Middle frontal gyrus (tissue), 1 donor: ENCODE data around the gene CRHBP.
"Not testable (repeated sequence)": the region's sequence is repeated elsewhere in the genome, so short reads cannot be mapped to it uniquely, and the experiment has no call there.

Experiments
- DNase-seq: peaks from one replicate; pipeline ENCODE4 v3.0.0-alpha.2; 2015; ENCODE audit warnings: low spot score; ENCODE audit errors: extremely low spot score

CRHBP gene

DNA sequence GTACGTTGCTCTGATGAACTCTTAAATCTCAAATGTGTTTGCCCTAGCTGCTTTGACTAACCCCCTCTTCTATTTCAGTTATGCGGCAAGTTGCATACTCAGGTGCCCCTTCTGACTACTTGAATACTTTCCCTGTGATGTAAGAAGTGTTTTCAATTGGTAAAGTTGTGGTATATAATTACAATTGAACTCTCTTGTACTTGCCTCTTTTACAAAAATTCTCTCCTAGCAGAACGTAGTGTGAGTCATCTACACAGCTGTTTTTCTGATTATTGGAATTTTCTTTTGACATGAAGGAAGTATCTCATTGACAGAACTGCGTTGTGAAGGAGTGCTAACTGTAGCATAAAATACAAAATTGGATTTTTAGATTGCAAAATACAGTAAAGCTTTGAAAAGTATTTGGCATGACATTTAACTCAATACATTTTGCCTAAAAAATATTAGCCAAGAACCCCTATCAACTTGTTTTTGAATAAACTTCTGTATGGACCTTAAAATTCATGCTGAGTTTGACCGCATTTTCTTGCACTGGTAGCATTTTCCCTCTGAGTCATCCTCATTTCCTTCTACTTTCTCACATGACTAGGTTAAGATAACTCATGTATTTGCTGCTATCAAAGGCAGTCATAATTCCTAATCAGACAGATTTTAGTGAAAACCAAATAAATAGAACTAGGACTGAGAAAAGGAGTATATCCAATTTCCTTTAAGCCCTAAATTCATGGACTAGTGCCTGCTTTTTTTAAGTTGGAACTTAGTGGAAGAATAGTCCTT is 6.3 kb downstream of the CRHBP start:
- no peak for DNase-seq

DNA sequence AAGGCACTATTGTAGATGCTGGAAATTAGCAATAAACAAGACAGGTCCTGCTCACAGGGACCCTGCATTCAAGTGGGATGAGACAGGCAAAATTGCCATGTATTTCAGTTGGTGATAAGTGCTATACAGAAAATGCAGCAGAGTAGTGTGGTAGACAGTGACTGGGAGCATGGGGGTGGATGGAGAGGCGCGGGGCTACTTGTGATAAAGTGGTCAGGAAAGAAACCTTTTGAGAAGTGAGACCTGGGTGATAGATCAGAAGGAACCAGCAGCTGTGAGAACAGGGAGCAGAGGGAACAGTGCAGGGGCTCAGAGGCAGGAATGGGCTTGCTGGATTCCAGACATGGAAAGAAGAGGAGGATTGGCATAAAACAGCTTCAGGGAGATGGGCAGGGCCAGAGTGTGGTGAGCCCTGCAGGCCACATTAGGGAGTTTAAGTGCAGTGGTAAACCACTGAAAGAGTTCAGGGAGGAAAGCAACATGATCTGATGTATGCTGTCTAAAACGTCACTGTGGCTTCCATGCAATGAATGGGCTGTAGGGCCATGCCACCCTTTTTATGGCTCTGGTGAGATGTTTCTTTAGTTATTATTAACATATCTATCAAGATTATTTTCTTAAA is 7.3 kb downstream of the CRHBP start:
- DNase-seq: no peak

DNA sequence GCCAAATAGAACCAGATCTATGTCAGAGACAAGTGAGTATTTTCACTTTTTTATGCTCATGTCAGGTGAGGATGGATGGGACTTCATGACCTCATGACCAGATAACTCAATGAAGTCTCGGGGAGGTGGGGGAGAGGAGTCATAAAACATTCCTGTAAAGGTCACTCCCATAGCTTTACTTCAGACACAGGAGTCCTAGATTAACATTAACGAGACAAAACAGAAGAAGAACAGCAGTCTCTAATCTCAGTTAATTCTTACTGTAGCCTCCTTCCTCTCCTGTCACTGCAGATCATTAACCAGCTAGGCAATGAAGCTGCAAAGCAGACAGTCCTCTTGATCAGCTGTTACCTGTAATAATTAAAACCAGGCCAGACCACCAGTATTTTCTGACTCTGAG is 11.2 kb downstream of the CRHBP start:
- no peak for DNase-seq

DNA sequence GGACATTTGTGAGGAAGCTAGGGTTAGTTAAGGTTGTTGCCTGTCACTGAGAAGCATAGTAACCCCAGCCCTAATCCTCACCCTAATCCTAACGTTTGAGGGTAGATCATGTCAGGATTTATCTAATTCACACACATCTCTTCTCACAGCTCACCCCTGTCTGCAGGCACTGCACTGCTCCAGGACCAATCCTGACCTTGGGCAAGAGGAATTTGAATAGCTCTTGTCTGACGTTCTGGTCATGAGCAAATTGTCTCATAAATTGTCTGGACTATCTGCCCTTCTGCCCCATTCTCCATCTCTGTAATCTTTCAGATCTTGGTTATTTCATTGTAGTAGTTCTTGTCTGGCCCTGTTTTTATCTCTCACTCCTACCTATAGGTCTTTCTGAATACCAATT is 18.7 kb downstream of the CRHBP start:
- DNase-seq: no peak

DNA sequence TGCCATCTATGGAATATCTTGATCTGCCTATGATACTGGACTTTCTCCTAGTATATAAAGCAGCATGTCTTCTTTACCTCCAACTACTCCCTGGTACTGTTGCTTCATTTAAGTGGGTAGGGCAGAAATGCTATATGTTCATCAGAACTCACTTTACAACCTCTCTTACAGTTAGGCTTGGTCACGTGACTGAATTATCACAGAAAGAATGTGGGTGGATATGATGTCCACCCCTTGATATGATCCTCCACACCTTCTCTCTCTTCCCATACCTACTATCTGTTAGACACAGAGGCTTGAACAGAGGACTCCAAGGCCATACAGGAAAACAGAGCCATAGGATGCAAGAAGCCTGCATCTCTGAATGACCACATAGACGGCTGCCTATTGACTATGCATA is 19.8 kb downstream of the CRHBP start:
- no peak for DNase-seq

DNA sequence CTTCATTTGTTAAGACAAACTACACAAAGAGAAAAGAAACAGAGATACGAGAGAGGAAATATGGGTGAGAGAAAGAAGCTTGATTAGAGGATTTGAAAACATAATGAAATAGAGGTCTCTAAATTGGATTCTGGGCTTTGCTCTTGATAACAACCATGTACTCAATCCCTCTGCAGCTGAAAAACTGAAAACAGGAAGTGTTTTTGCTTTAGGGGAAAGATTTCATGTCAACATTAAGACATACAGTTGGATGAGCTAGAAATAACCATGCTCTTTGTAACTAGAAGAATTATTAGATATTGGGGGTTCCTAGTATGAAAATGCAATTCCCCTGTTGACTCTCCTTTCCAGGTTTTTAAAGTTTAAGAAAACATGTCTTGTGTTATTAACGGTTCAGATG is 21.9 kb downstream of the CRHBP start:
- no peak for DNase-seq

DNA sequence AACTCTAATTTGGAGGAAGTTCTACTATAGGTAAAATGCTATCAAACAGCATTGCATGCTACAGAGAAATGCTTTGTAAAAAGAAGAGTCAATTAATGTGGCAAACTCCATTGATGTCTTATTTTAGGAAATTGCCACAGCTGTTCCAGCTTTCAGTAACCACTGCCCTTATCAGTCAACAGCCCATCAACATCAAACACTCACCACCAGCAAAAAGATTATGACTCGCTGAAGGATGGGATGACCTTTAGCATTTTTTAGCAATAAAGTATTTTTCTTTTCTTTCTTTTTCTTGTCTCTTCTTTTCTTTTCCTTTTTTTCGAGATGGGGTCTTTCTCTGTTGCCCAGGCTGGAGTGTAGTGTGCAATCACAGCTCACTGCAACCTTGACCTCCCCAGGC is 26.0 kb downstream of the CRHBP start:
- DNase-seq: no peak

DNA sequence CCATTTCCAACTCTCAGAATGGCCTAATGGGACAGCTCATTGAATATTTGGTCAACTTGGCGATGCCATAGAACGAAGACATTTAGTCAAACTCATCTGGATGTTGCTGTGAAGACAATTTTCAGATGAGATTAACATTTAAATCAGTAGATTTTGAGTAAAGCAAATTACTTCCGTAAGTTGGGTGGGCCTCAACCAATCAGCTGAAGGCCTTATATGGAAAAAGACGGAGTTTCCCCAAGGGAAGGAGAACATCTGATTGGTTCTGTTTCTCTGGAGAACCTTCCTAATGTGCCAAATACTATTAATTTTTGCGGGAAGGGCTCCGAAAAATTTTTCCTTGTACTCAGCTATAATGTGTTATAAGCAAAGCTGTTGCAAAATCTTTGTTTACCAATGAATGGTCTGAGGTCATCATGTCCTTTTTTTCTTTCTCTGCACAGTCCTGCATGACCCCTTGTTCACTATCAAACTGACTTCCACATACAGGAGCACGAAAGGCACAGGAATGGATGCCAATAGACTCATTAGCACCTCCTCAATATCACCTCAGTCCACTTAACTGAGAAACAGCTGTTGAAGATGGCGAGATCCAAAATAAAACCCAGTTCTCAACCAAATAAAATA is 27.8 kb downstream of the CRHBP start:
- DNase-seq: no peak

DNA sequence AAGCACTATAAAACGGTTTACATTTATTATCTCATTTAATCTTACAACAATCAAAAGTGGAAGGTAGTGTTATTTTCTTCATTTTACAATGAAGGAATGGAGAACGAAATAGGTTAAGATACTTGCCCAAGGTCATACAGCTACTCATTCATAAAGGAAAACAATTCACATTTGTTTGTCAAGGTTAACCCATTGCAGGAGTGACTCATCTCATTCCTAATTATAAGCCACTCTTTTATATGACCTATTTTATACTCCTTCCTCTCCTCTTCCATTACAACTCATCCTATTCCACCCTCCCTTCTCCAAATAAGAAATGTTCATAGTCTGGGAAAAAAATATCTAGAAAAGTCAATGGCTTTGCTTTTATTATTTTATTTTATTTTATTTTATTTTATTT is 29.6 kb downstream of the CRHBP start:
- DNase-seq: no peak

DNA sequence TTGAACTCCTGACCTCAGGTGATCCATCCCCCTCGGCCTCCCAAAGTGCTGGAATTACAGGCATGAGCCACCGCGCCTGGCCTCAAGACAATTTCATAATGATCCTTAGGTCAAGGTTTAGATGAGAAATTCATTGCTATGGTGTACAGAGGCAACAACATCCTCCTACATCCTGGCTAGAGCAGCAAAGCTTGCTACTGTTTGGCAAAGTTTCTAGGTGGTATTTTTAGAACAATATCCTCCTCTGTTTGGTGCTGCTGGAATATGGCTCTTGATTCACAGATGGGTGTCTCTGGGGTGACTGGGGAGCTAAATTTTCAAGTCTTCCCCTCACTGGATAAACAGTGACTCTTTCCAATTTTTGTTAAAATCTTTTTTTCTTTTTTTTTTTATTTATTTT is 30.6 kb downstream of the CRHBP start:
- peak; percentile 7 for DNase-seq

DNA sequence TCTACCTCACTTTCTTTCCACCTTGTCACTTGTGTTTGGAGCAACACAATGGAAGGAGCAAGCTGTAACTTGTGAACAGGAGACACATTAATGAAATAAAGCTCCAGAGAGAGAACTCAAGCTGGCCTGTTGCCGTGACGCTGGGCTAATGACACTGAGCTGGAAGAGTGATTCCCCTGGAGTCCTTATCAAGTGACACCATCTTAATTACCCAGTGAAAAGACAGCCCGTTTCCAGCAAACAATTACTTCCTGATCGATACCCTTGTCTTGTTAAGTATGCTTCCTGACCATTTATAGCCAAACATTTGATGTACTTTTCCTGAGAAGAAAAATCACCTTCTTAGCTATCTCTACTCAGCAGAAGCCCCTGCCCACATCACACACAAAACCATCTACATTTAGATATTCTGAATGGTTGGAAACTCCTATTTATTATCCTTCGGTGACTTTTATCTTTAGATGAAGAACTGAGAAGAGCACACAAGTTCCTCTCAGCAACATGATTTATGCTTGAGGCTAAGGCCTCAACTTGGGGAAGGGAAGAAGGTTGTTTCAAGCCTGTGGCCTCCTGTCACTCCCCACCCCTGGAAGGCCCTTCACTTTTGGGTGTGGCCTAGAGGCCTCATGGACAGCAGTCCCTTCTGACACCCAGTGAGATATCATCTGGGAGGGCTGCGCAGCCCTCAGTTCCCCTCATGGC is 34.1 kb downstream of the CRHBP start:
- DNase-seq: no peak

DNA sequence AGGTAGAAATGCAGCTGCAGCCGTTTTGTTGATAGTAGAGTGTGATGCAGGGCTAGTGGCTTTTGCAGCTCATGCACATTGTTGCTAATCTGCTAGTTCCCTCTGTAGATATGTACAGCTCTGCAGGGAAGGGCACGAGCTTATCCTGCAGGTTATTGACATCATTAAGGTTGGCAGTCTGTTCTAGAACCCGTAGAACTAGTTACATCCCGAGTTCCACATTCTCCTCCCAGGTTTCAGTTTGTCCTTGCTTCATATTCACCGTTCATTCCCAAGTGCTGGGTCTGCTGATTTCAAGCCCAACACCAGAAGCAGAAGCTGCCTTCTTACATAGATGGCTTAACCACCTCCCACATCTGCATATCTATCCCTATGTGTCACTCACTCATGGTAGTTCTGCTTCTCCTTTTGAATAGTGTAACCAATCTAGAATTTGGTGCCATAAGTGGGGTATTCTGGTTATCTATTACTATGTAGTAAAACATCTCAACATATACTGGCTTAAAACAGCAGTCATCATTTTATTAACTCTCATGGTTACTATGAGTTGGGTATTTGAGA is 38.1 kb downstream of the CRHBP start:
- no peak for DNase-seq

DNA sequence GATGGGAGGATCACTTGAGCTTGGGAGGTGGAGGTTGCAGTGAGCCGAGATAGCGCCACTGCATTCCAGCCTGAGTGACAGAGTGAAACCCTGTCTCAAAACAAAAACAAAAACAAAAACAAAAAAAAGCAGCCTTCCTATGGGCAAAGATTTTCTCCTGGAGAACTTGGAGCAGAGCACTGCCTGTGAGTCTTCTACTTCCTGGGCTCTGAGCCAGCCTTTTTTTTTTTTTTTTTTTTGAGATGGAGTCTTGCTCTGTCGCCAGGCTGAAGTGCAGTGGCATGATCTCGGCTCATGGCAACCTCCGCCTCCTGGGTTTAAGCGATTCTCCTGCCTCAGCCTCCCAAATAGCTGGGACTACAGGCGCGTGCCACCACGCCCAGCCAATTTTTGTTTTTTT is 40.6 kb downstream of the CRHBP start:
- not testable (repeated sequence) for DNase-seq

DNA sequence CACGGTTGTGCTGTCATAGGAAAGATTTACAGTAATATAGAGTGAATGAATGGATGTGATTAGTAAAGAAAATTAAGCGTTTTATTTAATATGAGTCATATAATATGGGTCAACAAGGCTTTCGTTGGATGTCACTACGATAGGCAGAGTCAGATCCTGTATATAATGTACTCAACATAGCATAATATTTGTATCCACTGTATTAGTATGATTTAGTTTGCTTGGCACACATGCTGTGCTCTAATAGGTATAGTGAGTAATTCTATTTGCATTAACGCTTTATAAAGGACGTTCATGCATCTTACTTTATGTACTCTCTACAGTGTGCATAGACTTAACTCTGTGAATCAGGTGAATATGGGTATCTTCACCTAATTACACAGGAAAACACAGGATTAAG is 41.5 kb downstream of the CRHBP start:
- no peak for DNase-seq

DNA sequence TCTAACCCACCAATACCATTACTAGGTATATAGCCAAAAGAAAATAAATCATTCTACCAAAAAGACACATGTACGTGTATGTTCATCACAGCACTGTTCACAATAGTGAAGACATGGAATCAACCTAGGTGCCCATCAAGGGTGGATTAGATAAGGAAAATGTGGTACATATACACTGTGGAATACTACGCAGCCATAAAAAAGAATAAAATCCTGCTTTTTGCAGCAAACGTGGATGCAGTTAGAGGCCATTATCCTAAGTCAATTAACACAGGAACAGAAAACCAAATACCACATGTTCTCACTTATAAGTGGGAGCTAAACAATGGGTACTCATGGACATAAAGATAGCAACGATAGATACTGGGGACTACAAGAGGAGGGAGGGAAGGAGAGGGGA is 45.4 kb downstream of the CRHBP start:
- DNase-seq: not testable (repeated sequence)

DNA sequence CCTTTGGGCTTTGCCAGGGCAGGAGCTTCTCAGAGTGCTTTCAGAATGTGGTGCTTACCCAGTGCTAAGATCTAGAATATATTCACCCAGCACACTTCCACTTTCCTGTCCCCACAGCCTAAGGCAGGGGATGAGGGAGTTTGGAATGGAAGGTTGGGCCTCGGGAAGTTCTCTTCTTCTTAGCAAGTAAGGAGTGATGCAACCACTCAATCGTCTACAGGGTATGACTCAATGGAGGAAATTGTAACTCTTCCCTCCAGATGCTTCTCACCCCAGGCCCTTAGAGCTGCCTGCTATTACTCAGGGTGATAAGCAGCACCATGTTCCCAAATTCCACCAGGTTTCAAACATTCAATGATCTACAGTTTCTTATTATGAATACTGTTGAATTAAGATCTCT is 46.6 kb downstream of the CRHBP start:
- no peak for DNase-seq

DNA sequence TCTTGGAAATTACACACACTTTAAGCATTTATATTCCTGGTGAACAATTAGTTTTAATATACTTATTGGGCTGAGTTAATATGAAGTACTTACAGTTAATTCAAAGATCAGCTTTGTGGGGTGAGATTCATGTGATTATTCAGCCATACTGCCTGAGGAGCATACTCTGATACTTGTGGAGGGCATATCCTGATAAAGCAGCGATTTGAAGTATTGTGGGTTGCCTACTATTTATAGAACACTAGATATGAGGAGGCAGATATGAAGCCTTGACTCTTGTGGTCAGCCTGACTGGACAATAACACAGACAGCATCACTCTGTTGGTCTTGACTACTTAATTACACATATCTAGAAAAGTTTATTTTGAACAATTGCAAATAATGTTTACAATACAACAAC is 50.4 kb downstream of the CRHBP start:
- DNase-seq: no peak

DNA sequence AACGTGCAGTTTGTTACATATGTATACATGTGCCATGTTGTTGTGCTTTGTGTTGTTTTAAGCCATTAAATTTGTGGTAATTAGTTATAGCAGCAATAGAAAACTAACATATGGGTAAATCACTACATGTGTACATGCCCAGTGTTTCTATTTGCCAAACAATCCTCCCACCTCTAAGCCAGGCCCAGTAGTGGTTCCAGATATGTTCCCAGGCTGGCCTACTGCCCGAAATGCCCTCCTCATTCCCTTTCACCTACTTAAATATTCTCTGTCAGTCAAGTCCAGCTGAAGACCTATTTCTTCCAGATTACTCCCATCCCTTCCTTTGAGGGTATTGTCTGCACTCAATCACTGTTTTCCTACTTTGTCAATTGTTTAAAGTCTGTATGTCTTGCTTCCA is 53.3 kb downstream of the CRHBP start:
- no peak for DNase-seq

DNA sequence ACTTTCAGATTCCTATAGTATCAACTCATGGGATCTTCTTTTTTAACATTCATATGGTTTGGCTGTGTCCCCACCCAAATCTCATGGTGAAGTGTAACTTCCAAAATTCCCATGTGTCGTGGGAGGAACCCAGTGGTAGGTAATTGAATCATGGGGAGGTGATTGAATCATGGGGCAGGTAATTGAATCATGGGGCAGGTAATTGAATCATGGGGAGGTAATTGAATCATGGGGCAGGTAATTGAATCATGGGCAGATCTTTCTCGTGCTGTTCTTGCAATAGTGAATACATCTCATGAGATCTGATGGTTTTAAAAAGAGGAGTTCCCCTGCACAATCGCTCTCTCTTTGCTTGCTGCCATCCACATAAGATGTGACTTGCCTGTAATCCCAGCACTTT is 55.6 kb downstream of the CRHBP start:
- DNase-seq: no peak

DNA sequence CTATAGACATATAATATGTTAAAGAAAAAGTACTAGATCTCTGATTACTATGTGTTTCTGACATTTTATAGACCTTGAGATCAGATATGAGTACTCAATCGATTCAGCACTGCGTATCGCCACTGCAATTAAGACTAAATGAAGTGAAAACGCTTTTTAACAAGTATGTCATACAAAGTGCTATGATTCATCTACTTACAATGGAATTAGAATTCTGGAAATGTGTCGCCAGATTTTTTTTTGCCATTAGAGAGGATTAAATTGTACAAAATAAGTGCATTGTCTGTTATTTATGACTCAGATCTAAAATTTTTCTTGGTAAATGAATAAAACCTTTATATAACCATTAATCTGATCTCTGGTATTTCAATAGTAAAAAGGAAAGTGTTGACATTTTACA is 57.4 kb downstream of the CRHBP start:
- no peak for DNase-seq

DNA sequence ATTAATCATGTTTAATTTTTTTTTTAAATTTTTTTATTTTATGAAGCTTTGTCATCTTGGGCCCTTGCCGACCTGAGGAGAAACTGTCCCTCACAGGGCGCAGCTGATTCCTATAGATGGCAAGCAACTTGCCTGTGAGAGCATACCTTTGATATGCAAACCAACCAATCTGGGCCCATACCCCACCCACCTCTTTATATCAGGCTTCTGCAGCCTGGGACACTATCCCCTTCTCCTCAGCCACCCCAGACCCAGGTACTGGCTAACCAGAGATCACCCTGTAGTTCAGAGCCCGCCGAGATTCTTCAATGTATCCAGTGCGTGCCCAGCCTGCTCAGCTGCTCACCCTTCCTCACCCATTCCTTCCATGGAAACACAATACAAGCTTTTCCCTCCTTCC is 58.7 kb downstream of the CRHBP start:
- DNase-seq: no peak

DNA sequence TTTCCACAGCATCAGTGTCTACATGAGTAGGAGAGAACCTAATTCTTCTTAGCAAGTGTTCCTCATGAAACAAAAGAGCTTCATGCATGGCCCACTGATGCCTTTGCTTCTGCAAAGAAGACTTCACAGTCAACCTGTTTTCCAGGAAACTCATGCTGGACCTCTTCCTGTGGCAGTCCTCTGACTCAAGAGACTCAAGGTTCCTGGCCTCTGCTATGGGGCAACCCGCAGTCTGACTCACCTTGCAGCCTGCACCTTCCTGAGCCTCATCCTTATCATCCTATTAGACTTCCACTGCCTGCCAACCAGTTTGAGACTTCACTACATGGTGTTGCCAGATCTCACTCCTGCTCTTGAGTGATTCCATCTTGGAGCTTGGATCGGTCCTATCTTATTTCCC is 59.8 kb downstream of the CRHBP start:
- no peak for DNase-seq
